Choroid plexus epithelial cell (primary cell): Measurements from ENCODE around the gene CAPN5.
"Not testable (repeated sequence)": the region's sequence is repeated elsewhere in the genome, so short reads cannot be mapped to it uniquely, and the experiment has no call there.

Experiments
- DNase-seq: peaks from one replicate; pipeline ENCODE4 v3.0.0-alpha.2; 2010; ENCODE audit warnings: low read depth
- H3K4me3 ChIP-seq: 2 replicates; pipeline ENCODE4 v1.5.1; 2011; ENCODE audit warnings: low read depth, mild to moderate bottlenecking, control low read depth, low read length, moderate library complexity
- CTCF ChIP-seq: conservative IDR thresholded peaks from 2 replicates; pipeline ENCODE4 v1.5.1; 2011; ENCODE audit warnings: low read depth, mild to moderate bottlenecking, control low read depth, inconsistent platforms, low read length, moderate library complexity

CAPN5 gene

GRCh38 chr11:77056814-77057402, 9.9 kb upstream of the CAPN5 start:
- no peak for TF ChIP-seq CTCF
- DNase-seq = no peak
- no peak overlapping the region for H3K4me3 ChIP-seq

- no peak for TF ChIP-seq CTCF
Observed at GRCh38 chr11:77057938-77058474, 8.8 kb upstream of the CAPN5 start.

GRCh38 chr11:77058900-77059299, 7.9 kb upstream of the CAPN5 start:
- H3K4me3 ChIP-seq = no peak overlapping the region
- DNase-seq = no peak
- no peak for TF ChIP-seq CTCF

More at GRCh38 chr11:77057938-77058474, 8.8 kb upstream of the CAPN5 start:
- DNase-seq = no peak
- H3K4me3 ChIP-seq = no peak overlapping the region

GRCh38 chr11:77059806-77060205, 7.0 kb upstream of the CAPN5 start:
- no peak for TF ChIP-seq CTCF
- H3K4me3 ChIP-seq = no peak overlapping the region
- DNase-seq = no peak

- no peak for TF ChIP-seq CTCF
- DNase-seq = no peak
- no peak overlapping the region for H3K4me3 ChIP-seq
Observed at GRCh38 chr11:77060234-77060633, 6.5 kb upstream of the CAPN5 start.

GRCh38 chr11:77061258-77061657, 5.5 kb upstream of the CAPN5 start:
- not testable (repeated sequence) for DNase-seq, H3K4me3 ChIP-seq

- H3K4me3 ChIP-seq = no peak overlapping the region
- peak; percentile 51 for TF ChIP-seq CTCF
- DNase-seq = peak; percentile 22
Observed at GRCh38 chr11:77062924-77063323, 3.8 kb upstream of the CAPN5 start.
